Measurements from ENCODE around the gene RBFOX1.

Gene RBFOX1

DNA sequence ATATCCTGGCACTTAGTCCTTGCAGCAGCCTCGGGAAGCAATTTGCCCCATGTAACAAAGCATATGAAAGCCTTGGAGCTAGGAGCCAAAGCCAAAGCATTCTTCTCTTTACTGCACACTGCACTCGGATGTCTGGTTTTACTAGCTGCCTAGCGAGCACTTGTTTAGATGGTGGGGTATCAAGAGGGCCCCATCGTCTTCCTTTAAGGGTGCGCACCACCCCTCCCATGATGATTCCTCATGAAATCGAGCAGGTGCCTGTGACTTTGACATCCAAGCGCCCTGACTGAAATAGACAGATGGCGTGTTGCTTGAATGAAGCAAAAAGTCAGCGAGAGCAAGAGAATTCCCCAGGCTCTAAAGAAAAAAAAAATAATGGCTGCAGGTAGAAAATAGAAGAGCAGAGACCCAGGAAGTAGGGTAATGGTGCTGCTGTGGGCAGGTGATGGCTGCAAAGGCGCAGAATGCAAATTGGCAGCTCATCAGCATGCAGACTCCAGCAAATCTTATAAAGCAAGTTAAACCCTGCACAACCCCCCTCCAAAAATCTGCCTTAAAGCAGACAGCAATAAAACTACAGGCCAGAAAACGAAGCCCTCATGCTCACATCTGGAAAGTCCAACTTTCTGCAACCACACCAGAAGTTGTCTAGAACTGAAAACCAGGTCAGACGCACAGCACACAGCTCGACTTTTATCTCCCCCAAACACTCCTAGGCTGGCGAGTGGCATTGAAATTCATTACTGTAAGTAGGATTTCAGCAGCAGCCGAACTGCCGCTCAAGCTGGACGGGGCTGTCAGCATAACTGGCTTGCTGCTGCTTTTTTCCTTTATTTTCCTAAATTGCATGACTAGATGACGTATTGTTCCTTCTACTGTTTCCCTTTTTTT, 384.3 kb downstream of the RBFOX1 start:
- DNase-seq = no peak

DNA sequence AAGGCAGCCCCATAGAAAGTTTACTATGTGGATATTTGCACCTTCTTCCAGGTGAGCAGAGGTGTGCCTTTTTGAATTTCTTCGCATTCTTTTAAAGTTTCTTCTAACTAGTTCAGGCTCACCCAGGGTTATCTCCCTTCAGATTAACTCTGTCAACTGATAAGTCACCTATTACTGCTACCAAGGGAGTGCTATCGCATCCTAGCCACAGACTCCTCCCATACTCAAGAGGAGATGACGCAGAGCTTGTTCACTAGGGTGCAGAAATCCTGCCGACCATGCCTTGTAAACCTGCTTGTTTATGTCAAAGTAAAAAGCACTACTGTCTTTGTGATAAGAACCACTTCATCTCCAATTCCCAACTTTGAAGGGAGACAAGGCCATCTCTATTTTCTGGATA, 390.1 kb downstream of the RBFOX1 start:
- no peak for DNase-seq

- DNase-seq = no peak
Measured at GRCh38 chr16:7731141-7731540, 398.5 kb downstream of the RBFOX1 start.

GRCh38 chr16:7736138-7736665, 403.6 kb downstream of the RBFOX1 start:
- no peak for DNase-seq

DNA sequence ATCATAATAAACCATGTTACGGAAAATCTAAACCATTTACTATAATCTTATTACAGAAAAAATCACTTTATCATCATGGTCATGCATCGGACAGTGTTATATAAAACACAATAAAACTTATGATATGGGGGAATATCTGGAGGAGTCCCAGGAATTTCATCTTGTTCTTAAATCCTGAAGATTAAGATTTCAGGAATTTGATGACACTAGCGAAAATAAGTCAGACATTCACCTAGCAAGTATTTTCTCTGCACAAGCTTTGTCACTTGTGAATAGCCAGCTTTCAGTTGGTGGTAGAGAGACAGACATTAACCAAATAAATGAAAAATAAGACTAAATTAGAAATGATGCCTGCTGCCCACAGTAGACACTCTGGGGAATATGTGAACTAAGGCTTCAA, 410.0 kb downstream of the RBFOX1 start:
- DNase-seq = no peak

DNA sequence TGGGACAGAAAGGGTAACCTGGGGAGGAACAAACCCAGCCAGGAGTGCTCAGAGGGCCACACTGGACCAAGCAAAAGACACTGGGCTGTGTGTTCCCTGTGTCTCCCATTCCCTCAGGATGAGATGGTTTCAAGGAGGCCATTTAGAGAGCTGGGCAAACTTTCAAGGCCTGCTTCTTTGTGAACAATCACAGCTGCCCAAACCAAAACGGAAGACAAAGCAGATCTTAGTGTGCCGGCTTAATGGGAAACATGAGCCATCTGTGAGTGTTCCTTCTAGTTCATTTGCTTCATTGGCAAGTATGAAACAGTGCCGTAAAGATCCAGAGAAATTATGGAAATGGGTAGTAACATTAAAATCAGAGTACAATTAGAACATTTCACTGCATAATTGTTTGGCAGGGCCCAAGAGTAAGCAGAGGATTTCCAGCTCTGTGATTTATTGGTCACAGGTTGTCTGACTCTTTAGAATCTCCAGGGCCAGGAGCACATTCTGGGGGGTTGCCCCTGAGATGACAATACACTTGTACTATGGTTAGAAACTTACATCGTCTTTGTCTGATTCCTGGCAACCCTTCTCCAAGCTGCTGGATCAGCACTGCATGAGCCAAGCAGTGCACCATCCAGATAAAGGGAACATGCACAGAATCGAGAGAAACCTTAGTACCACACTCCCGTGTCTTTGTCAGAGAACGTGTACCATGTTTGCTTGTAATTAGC, 412.1 kb downstream of the RBFOX1 start:
- peak; percentile 18 to 81 for DNase-seq

DNA sequence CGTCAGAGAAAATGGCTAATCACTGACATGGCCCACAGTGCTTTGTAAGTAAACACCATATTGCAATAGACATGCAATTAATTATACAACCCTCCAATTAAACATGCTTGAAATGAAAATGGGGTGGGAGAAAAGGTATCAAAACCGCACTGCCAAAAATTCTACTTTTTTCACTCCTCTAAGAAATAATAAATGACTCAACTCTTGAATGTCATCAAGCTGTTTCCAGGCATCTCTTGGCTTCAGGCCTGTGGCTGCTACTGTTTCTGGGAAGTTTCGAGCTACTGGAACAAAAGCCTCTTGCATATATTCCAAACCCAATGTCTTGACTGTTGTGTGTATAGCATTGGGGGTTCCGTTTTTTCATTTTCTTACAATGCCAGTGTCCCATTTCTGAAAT, 412.6 kb downstream of the RBFOX1 start:
- peak in 1 of 2 donors; percentile 50 for DNase-seq

DNA sequence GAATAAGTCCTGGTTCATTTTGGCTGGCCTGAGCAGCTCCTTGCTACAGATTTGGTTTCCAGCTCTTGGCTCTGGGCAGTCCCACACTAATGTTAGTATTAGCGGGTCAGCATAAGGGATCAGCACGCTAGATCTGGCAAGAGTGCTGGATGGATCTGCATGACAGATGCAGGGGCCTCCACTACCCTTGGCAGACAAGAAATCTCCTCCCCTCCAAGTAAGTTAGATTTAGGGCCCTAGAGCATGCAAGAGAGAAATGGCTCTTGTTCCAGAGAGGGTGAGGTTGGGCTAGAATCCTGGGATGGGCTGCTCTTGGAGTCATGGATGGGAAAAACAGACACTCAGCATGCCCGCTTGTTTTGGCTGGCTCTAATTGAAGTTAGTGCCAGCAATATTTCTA, 414.3 kb downstream of the RBFOX1 start:
- DNase-seq = no peak

DNA sequence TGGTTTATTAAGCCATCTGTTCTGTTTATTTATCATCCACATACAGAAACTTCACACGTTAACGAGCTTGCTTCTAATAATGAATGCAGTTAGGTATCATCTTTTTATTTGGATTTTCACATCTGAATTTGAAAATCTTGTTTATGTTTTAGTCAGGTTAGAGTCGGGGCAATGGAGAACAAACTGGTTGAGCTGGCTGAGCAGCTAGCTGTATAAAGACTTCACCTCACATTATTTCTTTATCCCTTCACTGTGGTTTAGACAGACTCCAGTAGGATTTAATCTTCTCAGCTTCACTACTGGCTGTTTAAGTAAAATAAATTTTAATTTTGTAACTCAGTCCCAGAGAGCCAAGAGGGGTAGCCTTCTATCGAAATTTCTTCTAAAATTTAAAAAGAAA, 415.9 kb downstream of the RBFOX1 start:
- no peak for DNase-seq

DNA sequence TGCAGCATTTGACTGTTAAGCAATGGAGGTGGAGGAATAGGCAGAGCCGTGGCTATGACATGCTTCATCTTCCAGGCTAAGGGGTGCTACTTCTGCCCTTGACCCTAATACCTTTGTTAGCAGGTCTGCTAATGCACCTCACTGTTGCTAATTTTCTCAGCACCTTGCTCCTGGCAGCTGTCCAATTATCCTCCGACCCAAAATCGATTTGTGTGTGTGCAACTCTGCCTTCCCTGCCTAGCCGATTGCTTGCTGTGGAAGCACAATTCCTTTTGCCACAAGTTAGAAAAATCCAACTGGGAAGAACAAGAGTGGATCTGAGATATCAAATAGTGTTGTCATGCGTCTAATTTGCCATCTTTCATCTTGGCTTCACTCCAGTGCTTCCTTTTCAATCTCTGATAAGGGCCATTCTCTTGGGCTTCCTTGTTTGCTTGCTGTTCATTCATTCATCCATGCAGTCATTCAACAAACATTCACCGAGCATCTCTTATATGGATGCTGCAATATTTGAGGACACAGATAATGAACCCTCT, 422.8 kb downstream of the RBFOX1 start:
- DNase-seq = no peak
